IMR-90 (cell line): ENCODE data around the gene SLC4A5. TPM values are rescaled to one million over a fixed set of nuclear protein-coding genes. Genes with fewer than 3 reads are reported as not detected.

Experiments
- ATAC-seq: fragments of 200-7000 bp; cut with Tn5 transposase; 2 replicates; pipeline ENCODE4 v1.9.1; 2020; ENCODE audit warnings: low read depth, mild to moderate bottlenecking, moderate library complexity
- BruUV-seq: library from RNA; stranded (reverse); fragments of 400-500 nt; replicated peaks from 2 replicates; lab custom pipeline; 2021; lab: Mats Ljungman, UMichigan
- CTCF ChIA-PET: fragments of 300-600 bp; formaldehyde crosslinking; extraction: SDS; loops from one replicate; lab custom pipeline; 2021; ENCODE audit warnings: antibody characterized with exemption; lab: Yijun Ruan, JAX
- POLR2A ChIA-PET: fragments of 300-600 bp; sonication (Branson Sonifier 250); formaldehyde crosslinking; loops from one replicate; lab custom pipeline; 2022; ENCODE audit warnings: antibody characterized with exemption; ENCODE audit not compliant: unreplicated experiment; lab: Charles Lee
- DNase-seq: peaks from one replicate; pipeline ENCODE4 v3.0.0; 2013
- H2AFZ ChIP-seq: replicated peaks from 2 replicates; pipeline ENCODE3; 2013; ENCODE audit warnings: low read length, mild to moderate bottlenecking; ENCODE audit not compliant: poor library complexity
- H2AK5ac ChIP-seq: 2 replicates; pipeline ENCODE4 v1.6.1; 2013; ENCODE audit warnings: low read depth, low read length, inconsistent platforms
- H2AK9ac ChIP-seq: replicated peaks from 2 replicates; pipeline ENCODE3; 2013; ENCODE audit warnings: mild to moderate bottlenecking, low read depth, low read length, moderate library complexity; ENCODE audit not compliant: poor library complexity
- H2BK120ac ChIP-seq: 2 replicates; pipeline ENCODE4 v1.6.1; 2013; ENCODE audit warnings: low read depth, low read length, inconsistent platforms
- H2BK15ac ChIP-seq: 3 replicates; pipeline ENCODE4 v1.6.1; 2013; ENCODE audit warnings: low read depth, low read length, inconsistent platforms
- H2BK20ac ChIP-seq: 2 replicates; pipeline ENCODE4 v1.6.1; 2013; ENCODE audit warnings: low read depth, mild to moderate bottlenecking, inconsistent platforms, low read length, moderate library complexity
- H2BK5ac ChIP-seq: 2 replicates; pipeline ENCODE4 v1.6.1; 2013; ENCODE audit warnings: mild to moderate bottlenecking, low read depth, low read length, inconsistent platforms; ENCODE audit not compliant: poor library complexity, severe bottlenecking
- H3K14ac ChIP-seq: replicated peaks from 2 replicates; pipeline ENCODE4 v1.6.1; 2013; ENCODE audit warnings: low read depth, low read length, inconsistent platforms
- H3K18ac ChIP-seq: 2 replicates; pipeline ENCODE4 v1.6.1; 2013; ENCODE audit warnings: low read depth, low read length, control low read depth
- H3K23ac ChIP-seq: 2 replicates; pipeline ENCODE4 v1.6.1; 2013; ENCODE audit warnings: low read depth, low read length, inconsistent platforms
- H3K27ac ChIP-seq: 2 replicates; pipeline ENCODE4 v1.5.1; 2013; ENCODE audit warnings: mild to moderate bottlenecking, control low read depth, low read length; ENCODE audit not compliant: insufficient read depth
- H3K27me3 ChIP-seq: 2 replicates; pipeline ENCODE4 v1.6.1; 2013; ENCODE audit warnings: low read length; ENCODE audit not compliant: control insufficient read depth, insufficient read depth
- H3K36me3 ChIP-seq: 2 replicates; pipeline ENCODE4 v1.6.1; 2013; ENCODE audit warnings: low read length, mixed read lengths; ENCODE audit not compliant: control insufficient read depth, insufficient read depth
- H3K4ac ChIP-seq: 2 replicates; pipeline ENCODE4 v1.6.1; 2013; ENCODE audit warnings: low read depth, low read length, inconsistent platforms
- H3K4me1 ChIP-seq: 2 replicates; pipeline ENCODE4 v1.6.1; 2013; ENCODE audit warnings: low read length, mixed read lengths; ENCODE audit not compliant: control insufficient read depth, insufficient read depth
- H3K4me2 ChIP-seq: 2 replicates; pipeline ENCODE4 v1.6.1; 2013; ENCODE audit warnings: low read depth, mild to moderate bottlenecking, control low read depth, low read length, moderate library complexity
- H3K4me3 ChIP-seq: 2 replicates; pipeline ENCODE4 v1.5.1; 2013; ENCODE audit warnings: low read depth, mild to moderate bottlenecking, control low read depth, low read length, moderate library complexity; ENCODE audit not compliant: insufficient read depth
- H3K56ac ChIP-seq: 2 replicates; pipeline ENCODE4 v1.6.1; 2013; ENCODE audit warnings: low read length, inconsistent platforms; ENCODE audit not compliant: insufficient read depth; ENCODE audit errors: extremely low read depth
- H3K79me1 ChIP-seq, 2 experiments: 2 replicates each; pipeline ENCODE4 v1.6.1; 2013; ENCODE audit warnings: low read length in 2 of 2, inconsistent platforms in 1 of 2, low read depth in 1 of 2
- H3K9ac ChIP-seq: 2 replicates; pipeline ENCODE4 v1.6.1; 2013; ENCODE audit warnings: low read depth, low read length, control low read depth
- H3K9me1 ChIP-seq: 2 replicates; pipeline ENCODE4 v1.6.1; 2013; ENCODE audit warnings: low read length, inconsistent platforms; ENCODE audit not compliant: insufficient read depth
- H3K9me3 ChIP-seq: 2 replicates; pipeline ENCODE4 v1.6.1; 2013; ENCODE audit warnings: low read length; ENCODE audit not compliant: control insufficient read depth, insufficient read depth
- H4K20me1 ChIP-seq: 2 replicates; pipeline ENCODE4 v1.6.1; 2013; ENCODE audit warnings: low read length, inconsistent platforms; ENCODE audit not compliant: insufficient read depth
- H4K5ac ChIP-seq: 2 replicates; pipeline ENCODE4 v1.6.1; 2013; ENCODE audit warnings: mild to moderate bottlenecking, low read depth, low read length, control low read depth
- H4K8ac ChIP-seq, 2 experiments: 2 replicates each; pipeline ENCODE4 v1.6.1; 2013; ENCODE audit warnings: low read depth in 2 of 2, low read length in 2 of 2, control low read depth in 1 of 2, inconsistent platforms in 1 of 2
- H4K91ac ChIP-seq: 2 replicates; pipeline ENCODE4 v1.6.1; 2013; ENCODE audit warnings: low read depth, low read length, inconsistent platforms; ENCODE audit not compliant: insufficient read depth
- BHLHE40 ChIP-seq: fragments of 150-350 bp; IDR thresholded peaks from 2 replicates; pipeline ENCODE4 v1.6.1; 2016; ENCODE audit warnings: mild to moderate bottlenecking, low read depth, low read length
- CEBPB ChIP-seq: IDR thresholded peaks from 2 replicates; pipeline ENCODE4 v1.6.1; 2012; ENCODE audit warnings: low read depth, low read length, improper control_type of control experiment
- MAFK ChIP-seq: IDR thresholded peaks from 2 replicates; pipeline ENCODE4 v1.6.1; 2012; ENCODE audit warnings: low read depth, low read length, improper control_type of control experiment
- MAZ ChIP-seq: IDR thresholded peaks from 2 replicates; pipeline ENCODE4 v1.6.1; 2012; ENCODE audit warnings: low read depth, mild to moderate bottlenecking, low read length, improper control_type of control experiment, moderate library complexity, borderline replicate concordance
- MXI1 ChIP-seq: IDR thresholded peaks from 2 replicates; pipeline ENCODE4 v1.6.1; 2012; ENCODE audit warnings: low read depth, mild to moderate bottlenecking, low read length, moderate library complexity, borderline replicate concordance
- NFE2L2 ChIP-seq: fragments of 150-350 bp; IDR thresholded peaks from 2 replicates; pipeline ENCODE4 v1.6.1; 2016; ENCODE audit warnings: low read depth, mild to moderate bottlenecking, low read length
- POLR2A ChIP-seq: IDR thresholded peaks from 2 replicates; pipeline ENCODE4 v1.6.1; 2012; ENCODE audit warnings: mild to moderate bottlenecking, low read depth, low read length
- RAD21 ChIP-seq: IDR thresholded peaks from 2 replicates; pipeline ENCODE4 v1.6.1; 2012; ENCODE audit warnings: low read length, improper control_type of control experiment
- RCOR1 ChIP-seq: IDR thresholded peaks from 2 replicates; pipeline ENCODE4 v1.6.1; 2012; ENCODE audit warnings: mild to moderate bottlenecking, low read length, improper control_type of control experiment; ENCODE audit not compliant: insufficient replicate concordance
- SMC3 ChIP-seq: fragments of 150-350 bp; IDR thresholded peaks from 2 replicates; pipeline ENCODE4 v1.6.1; 2016; ENCODE audit warnings: low read depth, mild to moderate bottlenecking, antibody characterized with exemption, low read length, moderate library complexity
- WGBS, 2 experiments: methylation state at CpG; one replicate each; pipeline versions ENCODE4 v1.1.5 to v1.1.7; 2013; ENCODE audit warnings: missing lambda C conversion rate in 2 of 2; ENCODE audit not compliant: insufficient read length in 1 of 2; ENCODE audit errors: extremely low coverage in 2 of 2; 5-methylcytosine and 5-hydroxymethylcytosine counted together
- dilution Hi-C: fragments of 300-500 bp; cut with HindIII; formaldehyde crosslinking; loops from one replicate; pipeline ENCODE4 v1.14.3; 2018; ENCODE audit warnings: low sequenced_read_pairs; ENCODE audit not compliant: unreplicated experiment
- in situ Hi-C: fragments of 300-500 bp; cut with MboI; formaldehyde crosslinking; loops from 3 replicates; pipeline ENCODE4 v1.14.3; 2019; ENCODE audit warnings: low sequenced_read_pairs, inconsistent platforms, mixed read lengths
- intact Hi-C: fragments of 100-400 bp; cut with micrococcal nuclease; formaldehyde crosslinking; loops from 2 replicates; pipeline ENCODE4 v1.10.0; 2022
- polyA plus RNA-seq, 3 experiments: library from polyadenylated mRNA; depleted of rRNA; stranded (reverse); fragments of >200 nt; gene quantifications; 2 replicates each; pipeline ENCODE4 v1.2.3, GENCODE V29; 2012; ENCODE audit warnings: low replicate concordance in 1 of 3
- total RNA-seq: library from RNA; depleted of rRNA; stranded (reverse); fragments of >200 nt; gene quantifications from 2 replicates; pipeline ENCODE4 v1.2.3, GENCODE V29; 2012
- TF ChIP-seq, protein P1 (sequence below): conservative IDR thresholded peaks from 2 replicates; pipeline ENCODE4 v1.5.1; 2012; ENCODE audit warnings: mild to moderate bottlenecking, low read depth, low read length, improper control_type of control experiment
- TF ChIP-seq, protein P2 (sequence below): fragments of 150-350 bp; IDR thresholded peaks from 2 replicates; pipeline ENCODE4 v1.6.1; 2016; ENCODE audit warnings: low read depth, mild to moderate bottlenecking, low read length, moderate library complexity, borderline replicate concordance
- TF ChIP-seq, protein P3 (sequence below): fragments of 150-350 bp; IDR thresholded peaks from 2 replicates; pipeline ENCODE4 v1.6.1; 2017; ENCODE audit warnings: mild to moderate bottlenecking, antibody characterized with exemption, low read length, low read depth

SLC4A5 gene
- total and polyA plus RNA-seq, 2 of the 4 experiments (the other 2 are of a cell fraction): 0.18 to 0.22 TPM

DNA sequence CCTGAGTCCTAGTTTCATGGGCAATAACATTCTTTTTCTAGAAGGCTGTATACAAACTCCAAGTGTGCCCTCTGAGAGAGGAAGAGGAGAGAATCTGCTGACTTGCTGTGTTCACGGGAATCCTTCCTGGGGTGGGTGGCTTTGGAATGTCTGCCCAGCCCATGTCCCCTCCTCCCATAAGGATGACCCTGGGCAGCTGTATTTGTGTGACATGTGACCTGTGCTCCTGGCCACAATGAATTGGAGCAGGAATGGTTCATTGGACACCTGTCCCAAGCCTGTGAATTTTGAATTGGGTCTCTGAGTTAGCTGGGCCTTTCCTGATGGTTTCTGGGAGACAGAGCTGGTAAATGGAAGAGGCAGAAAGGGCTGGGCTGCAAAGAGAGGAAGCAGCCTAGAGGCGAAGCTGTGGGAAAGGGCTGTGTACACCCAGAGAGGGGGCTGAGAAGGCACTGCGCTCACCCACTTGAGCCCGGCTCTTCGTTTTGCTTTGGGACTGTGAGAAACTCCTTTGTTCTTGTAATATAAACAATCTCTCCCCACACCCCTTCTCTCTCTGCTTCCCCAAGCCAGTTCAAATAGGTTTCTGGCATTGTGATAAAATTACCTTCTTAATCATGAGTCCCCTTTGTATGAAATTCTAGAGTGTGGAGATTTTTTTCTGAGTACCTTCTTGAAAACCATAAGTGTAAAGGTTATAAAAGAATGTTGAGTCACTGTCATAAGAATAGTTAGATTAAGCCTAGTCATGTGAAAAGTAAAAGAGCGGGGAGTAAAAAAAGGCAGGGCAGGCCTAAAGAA lies 49.8 kb downstream of the SLC4A5 start:
- Histone ChIP-seq H3K4me2 (no peak overlapping the region), H4K20me1 (no peaks in the 10 kb centered on the region), H2AFZ (no peak overlapping the region), H3K18ac (no peak overlapping the region), H4K91ac (no peak overlapping the region), H3K14ac (no peak overlapping the region), H3K9me3 (peaks cover 2% of the 10 kb centered on the region; the same call in 1 of the 2 replicates), H3K4me1 (no peaks in the 10 kb centered on the region), H3K23ac (no peak overlapping the region), H3K9me1 (no peaks in the 10 kb centered on the region), H3K27ac (no peak overlapping the region), H4K8ac (no peak overlapping the region), H2BK5ac (no peak overlapping the region), H2BK120ac (no peak overlapping the region), H3K4me3 (no peak overlapping the region), H3K79me1 (no peaks in the 10 kb centered on the region), H3K27me3 (peaks cover 16% of the 10 kb centered on the region), H3K4ac (no peak overlapping the region), H4K5ac (no peak overlapping the region), H2AK9ac (no peak overlapping the region), H3K9ac (no peak overlapping the region), H2BK15ac (no peak overlapping the region), H3K36me3 (no peaks in the 10 kb centered on the region), H2BK20ac (no peak overlapping the region), H2AK5ac (no peak overlapping the region), H3K56ac (no peak overlapping the region)
- ATAC-seq (peak; percentile 37; the same call in 1 of the 2 replicates), DNase-seq (peak; percentile 6)
- POLR2A ChIA-PET: no interaction called here
- BruUV-seq: no TSS peak
- WGBS, 2 experiments: 83% methylated on average over 1 of the region's 6 CpGs; no CpG with 5 or more reads in 1 of the 2 experiments
- dilution Hi-C loops (no loop called here), in situ Hi-C loops (no loop called here), intact Hi-C loops (no loop called here)
- TF ChIP-seq RAD21 (no peak), POLR2A (no peak), RCOR1 (no peak), NFE2L2 (no peak), BHLHE40 (no peak), MAFK (no peak), MAZ (no peak), SMC3 (no peak), MXI1 (no peak), CEBPB (no peak)
- TF ChIP-seq, protein P1, sequence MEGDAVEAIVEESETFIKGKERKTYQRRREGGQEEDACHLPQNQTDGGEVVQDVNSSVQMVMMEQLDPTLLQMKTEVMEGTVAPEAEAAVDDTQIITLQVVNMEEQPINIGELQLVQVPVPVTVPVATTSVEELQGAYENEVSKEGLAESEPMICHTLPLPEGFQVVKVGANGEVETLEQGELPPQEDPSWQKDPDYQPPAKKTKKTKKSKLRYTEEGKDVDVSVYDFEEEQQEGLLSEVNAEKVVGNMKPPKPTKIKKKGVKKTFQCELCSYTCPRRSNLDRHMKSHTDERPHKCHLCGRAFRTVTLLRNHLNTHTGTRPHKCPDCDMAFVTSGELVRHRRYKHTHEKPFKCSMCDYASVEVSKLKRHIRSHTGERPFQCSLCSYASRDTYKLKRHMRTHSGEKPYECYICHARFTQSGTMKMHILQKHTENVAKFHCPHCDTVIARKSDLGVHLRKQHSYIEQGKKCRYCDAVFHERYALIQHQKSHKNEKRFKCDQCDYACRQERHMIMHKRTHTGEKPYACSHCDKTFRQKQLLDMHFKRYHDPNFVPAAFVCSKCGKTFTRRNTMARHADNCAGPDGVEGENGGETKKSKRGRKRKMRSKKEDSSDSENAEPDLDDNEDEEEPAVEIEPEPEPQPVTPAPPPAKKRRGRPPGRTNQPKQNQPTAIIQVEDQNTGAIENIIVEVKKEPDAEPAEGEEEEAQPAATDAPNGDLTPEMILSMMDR: no peak
- TF ChIP-seq, protein P2, sequence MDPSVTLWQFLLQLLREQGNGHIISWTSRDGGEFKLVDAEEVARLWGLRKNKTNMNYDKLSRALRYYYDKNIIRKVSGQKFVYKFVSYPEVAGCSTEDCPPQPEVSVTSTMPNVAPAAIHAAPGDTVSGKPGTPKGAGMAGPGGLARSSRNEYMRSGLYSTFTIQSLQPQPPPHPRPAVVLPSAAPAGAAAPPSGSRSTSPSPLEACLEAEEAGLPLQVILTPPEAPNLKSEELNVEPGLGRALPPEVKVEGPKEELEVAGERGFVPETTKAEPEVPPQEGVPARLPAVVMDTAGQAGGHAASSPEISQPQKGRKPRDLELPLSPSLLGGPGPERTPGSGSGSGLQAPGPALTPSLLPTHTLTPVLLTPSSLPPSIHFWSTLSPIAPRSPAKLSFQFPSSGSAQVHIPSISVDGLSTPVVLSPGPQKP: no peak
- TF ChIP-seq, protein P3, sequence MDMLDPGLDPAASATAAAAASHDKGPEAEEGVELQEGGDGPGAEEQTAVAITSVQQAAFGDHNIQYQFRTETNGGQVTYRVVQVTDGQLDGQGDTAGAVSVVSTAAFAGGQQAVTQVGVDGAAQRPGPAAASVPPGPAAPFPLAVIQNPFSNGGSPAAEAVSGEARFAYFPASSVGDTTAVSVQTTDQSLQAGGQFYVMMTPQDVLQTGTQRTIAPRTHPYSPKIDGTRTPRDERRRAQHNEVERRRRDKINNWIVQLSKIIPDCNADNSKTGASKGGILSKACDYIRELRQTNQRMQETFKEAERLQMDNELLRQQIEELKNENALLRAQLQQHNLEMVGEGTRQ: no peak
- CTCF ChIA-PET: no interaction called here
